Measurements from ENCODE around the gene GK.

Gene GK

GRCh38 chrX:30734782-30735181 is 81.6 kb downstream of the GK start:
- no peaks in the 10 kb centered on the region for H3K36me3 ChIP-seq (ENCODE audit: control insufficient read depth in 2 of 2, insufficient read depth in 1 of 2, low read length in 2 of 2)
- no peak overlapping the region for H3K4me3 ChIP-seq (ENCODE audit: low read depth, low read length)
- TF ChIP-seq ZNF335 (tag by site-specific recombination; conservative IDR thresholded peaks at IDR 0.05) (no peak), ZNF555 (tag by site-specific recombination; conservative IDR thresholded peaks at IDR 0.05) (no peak)
- no peak overlapping the region for H3K27ac ChIP-seq (ENCODE audit: extremely low read depth, low read depth, low read length)
- no peaks in the 10 kb centered on the region for H3K4me1 ChIP-seq (ENCODE audit: control insufficient read depth, insufficient read depth, low read length)
- no peaks in the 10 kb centered on the region for H3K9me3 ChIP-seq (ENCODE audit: control insufficient read depth, insufficient read depth, low read depth, low read length)
- POLR2A ChIA-PET = no interaction called here
- CTCF ChIA-PET = interaction anchor here (0.6 to 3.1 kb wide), 16 partner anchors 7 to 300 kb away, joined by 3 to 33 read pairs (median 5); no protein-coding TSS in a partner anchor

- ChIA-PET CTCF (interaction anchor here (0.5 to 3.1 kb wide), 38 partner anchors 8 to 922 kb away, joined by 3 to 33 read pairs (median 4); no protein-coding TSS in a partner anchor), POLR2A (no interaction called here)
- TF ChIP-seq ELK4 (IDR thresholded peaks at IDR 0.05; ENCODE audit: borderline replicate concordance, low read depth, low read length) (no peak), PRDM10 (tag by site-specific recombination; IDR thresholded peaks at IDR 0.05) (no peak), ZNF654 (tag by site-specific recombination; IDR thresholded peaks at IDR 0.05; ENCODE audit: low read depth) (peak; percentile 84), ZNF561 (tag by site-specific recombination; IDR thresholded peaks at IDR 0.05; ENCODE audit: borderline replicate concordance) (no peak), ZNF449 (tag by site-specific recombination; IDR thresholded peaks at IDR 0.05) (no peak), ZNF660 (tag by site-specific recombination; IDR thresholded peaks at IDR 0.05) (peak; percentile 59; the same call in 1 of the 2 replicates), KLF17 (tag by site-specific recombination; IDR thresholded peaks at IDR 0.05) (no peak), CTCF (tag by site-specific recombination; IDR thresholded peaks at IDR 0.05) (0 out of 2 replicates have a peak, but pooled peaks have one; percentile 26)
- H3K4me3 ChIP-seq (ENCODE audit: low read depth, low read length) = no peak overlapping the region
- H3K4me1 ChIP-seq (ENCODE audit: control insufficient read depth, insufficient read depth, low read length) = no peaks in the 10 kb centered on the region
- H3K9me3 ChIP-seq (ENCODE audit: control insufficient read depth, insufficient read depth, low read depth, low read length) = no peaks in the 10 kb centered on the region
- H3K36me3 ChIP-seq (ENCODE audit: control insufficient read depth in 2 of 2, insufficient read depth in 1 of 2, low read length in 2 of 2) = no peaks in the 10 kb centered on the region
- H3K27ac ChIP-seq (ENCODE audit: extremely low read depth, low read depth, low read length) = no peak overlapping the region
These were observed 82.6 kb downstream of the GK start for GRCh38 chrX:30735839-30736238.

GRCh38 chrX:30741545-30741944 is 88.3 kb downstream of the GK start:
- Histone ChIP-seq H3K36me3 (ENCODE audit: control insufficient read depth in 2 of 2, insufficient read depth in 1 of 2, low read length in 2 of 2) (no peaks in the 10 kb centered on the region), H3K4me3 (ENCODE audit: low read depth, low read length) (no peak overlapping the region), H3K4me1 (ENCODE audit: control insufficient read depth, insufficient read depth, low read length) (no peaks in the 10 kb centered on the region), H3K27ac (ENCODE audit: extremely low read depth, low read depth, low read length) (no peak overlapping the region), H3K9me3 (ENCODE audit: control insufficient read depth, insufficient read depth, low read depth, low read length) (no peaks in the 10 kb centered on the region; the same call in 1 of the 2 replicates)
- CTCF ChIA-PET = interaction anchor here (0.6 kb wide), 1 partner anchor 127 kb away, joined by 3 read pairs; no protein-coding TSS in a partner anchor
- TF ChIP-seq ELK4 (IDR thresholded peaks at IDR 0.05; ENCODE audit: borderline replicate concordance, low read depth, low read length) (no peak), WT1 (tag by site-specific recombination; IDR thresholded peaks at IDR 0.05) (no peak), ZNF549 (tag by site-specific recombination; IDR thresholded peaks at IDR 0.05) (no peak)
- POLR2A ChIA-PET = no interaction called here

All from HEK293 (cell line).